IMR-90 (cell line): ENCODE data around the gene TBC1D23. TPM values are rescaled to one million over a fixed set of nuclear protein-coding genes. Genes with fewer than 3 reads are reported as not detected.

ENCODE experiments used
- ATAC-seq: fragments of 200-7000 bp; cut with Tn5 transposase; 2 replicates; pipeline ENCODE4 v1.9.1; 2020; ENCODE audit warnings: low read depth, mild to moderate bottlenecking, moderate library complexity
- BruUV-seq: library from RNA; stranded (reverse); fragments of 400-500 nt; replicated peaks from 2 replicates; lab custom pipeline; 2021; lab: Mats Ljungman, UMichigan
- CTCF ChIA-PET: fragments of 300-600 bp; formaldehyde crosslinking; extraction: SDS; loops from one replicate; lab custom pipeline; 2021; ENCODE audit warnings: antibody characterized with exemption; lab: Yijun Ruan, JAX
- POLR2A ChIA-PET: fragments of 300-600 bp; sonication (Branson Sonifier 250); formaldehyde crosslinking; loops from one replicate; lab custom pipeline; 2022; ENCODE audit warnings: antibody characterized with exemption; ENCODE audit not compliant: unreplicated experiment; lab: Charles Lee
- DNase-seq: peaks from one replicate; pipeline ENCODE4 v3.0.0; 2013
- H2AFZ ChIP-seq: replicated peaks from 2 replicates; pipeline ENCODE3; 2013; ENCODE audit warnings: low read length, mild to moderate bottlenecking; ENCODE audit not compliant: poor library complexity
- H2AK5ac ChIP-seq: 2 replicates; pipeline ENCODE4 v1.6.1; 2013; ENCODE audit warnings: low read depth, low read length, inconsistent platforms
- H2AK9ac ChIP-seq: replicated peaks from 2 replicates; pipeline ENCODE3; 2013; ENCODE audit warnings: mild to moderate bottlenecking, low read depth, low read length, moderate library complexity; ENCODE audit not compliant: poor library complexity
- H2BK120ac ChIP-seq: 2 replicates; pipeline ENCODE4 v1.6.1; 2013; ENCODE audit warnings: low read depth, low read length, inconsistent platforms
- H2BK15ac ChIP-seq: 3 replicates; pipeline ENCODE4 v1.6.1; 2013; ENCODE audit warnings: low read depth, low read length, inconsistent platforms
- H2BK20ac ChIP-seq: 2 replicates; pipeline ENCODE4 v1.6.1; 2013; ENCODE audit warnings: low read depth, mild to moderate bottlenecking, inconsistent platforms, low read length, moderate library complexity
- H2BK5ac ChIP-seq: 2 replicates; pipeline ENCODE4 v1.6.1; 2013; ENCODE audit warnings: mild to moderate bottlenecking, low read depth, low read length, inconsistent platforms; ENCODE audit not compliant: poor library complexity, severe bottlenecking
- H3K14ac ChIP-seq: replicated peaks from 2 replicates; pipeline ENCODE4 v1.6.1; 2013; ENCODE audit warnings: low read depth, low read length, inconsistent platforms
- H3K18ac ChIP-seq: 2 replicates; pipeline ENCODE4 v1.6.1; 2013; ENCODE audit warnings: low read depth, low read length, control low read depth
- H3K23ac ChIP-seq: 2 replicates; pipeline ENCODE4 v1.6.1; 2013; ENCODE audit warnings: low read depth, low read length, inconsistent platforms
- H3K27ac ChIP-seq: 2 replicates; pipeline ENCODE4 v1.5.1; 2013; ENCODE audit warnings: mild to moderate bottlenecking, control low read depth, low read length; ENCODE audit not compliant: insufficient read depth
- H3K27me3 ChIP-seq: 2 replicates; pipeline ENCODE4 v1.6.1; 2013; ENCODE audit warnings: low read length; ENCODE audit not compliant: control insufficient read depth, insufficient read depth
- H3K36me3 ChIP-seq: 2 replicates; pipeline ENCODE4 v1.6.1; 2013; ENCODE audit warnings: low read length, mixed read lengths; ENCODE audit not compliant: control insufficient read depth, insufficient read depth
- H3K4ac ChIP-seq: 2 replicates; pipeline ENCODE4 v1.6.1; 2013; ENCODE audit warnings: low read depth, low read length, inconsistent platforms
- H3K4me1 ChIP-seq: 2 replicates; pipeline ENCODE4 v1.6.1; 2013; ENCODE audit warnings: low read length, mixed read lengths; ENCODE audit not compliant: control insufficient read depth, insufficient read depth
- H3K4me2 ChIP-seq: 2 replicates; pipeline ENCODE4 v1.6.1; 2013; ENCODE audit warnings: low read depth, mild to moderate bottlenecking, control low read depth, low read length, moderate library complexity
- H3K4me3 ChIP-seq: 2 replicates; pipeline ENCODE4 v1.5.1; 2013; ENCODE audit warnings: low read depth, mild to moderate bottlenecking, control low read depth, low read length, moderate library complexity; ENCODE audit not compliant: insufficient read depth
- H3K56ac ChIP-seq: 2 replicates; pipeline ENCODE4 v1.6.1; 2013; ENCODE audit warnings: low read length, inconsistent platforms; ENCODE audit not compliant: insufficient read depth; ENCODE audit errors: extremely low read depth
- H3K79me1 ChIP-seq, 2 experiments: 2 replicates each; pipeline ENCODE4 v1.6.1; 2013; ENCODE audit warnings: low read length in 2 of 2, inconsistent platforms in 1 of 2, low read depth in 1 of 2
- H3K9ac ChIP-seq: 2 replicates; pipeline ENCODE4 v1.6.1; 2013; ENCODE audit warnings: low read depth, low read length, control low read depth
- H3K9me1 ChIP-seq: 2 replicates; pipeline ENCODE4 v1.6.1; 2013; ENCODE audit warnings: low read length, inconsistent platforms; ENCODE audit not compliant: insufficient read depth
- H3K9me3 ChIP-seq: 2 replicates; pipeline ENCODE4 v1.6.1; 2013; ENCODE audit warnings: low read length; ENCODE audit not compliant: control insufficient read depth, insufficient read depth
- H4K20me1 ChIP-seq: 2 replicates; pipeline ENCODE4 v1.6.1; 2013; ENCODE audit warnings: low read length, inconsistent platforms; ENCODE audit not compliant: insufficient read depth
- H4K5ac ChIP-seq: 2 replicates; pipeline ENCODE4 v1.6.1; 2013; ENCODE audit warnings: mild to moderate bottlenecking, low read depth, low read length, control low read depth
- H4K8ac ChIP-seq, 2 experiments: 2 replicates each; pipeline ENCODE4 v1.6.1; 2013; ENCODE audit warnings: low read depth in 2 of 2, low read length in 2 of 2, control low read depth in 1 of 2, inconsistent platforms in 1 of 2
- H4K91ac ChIP-seq: 2 replicates; pipeline ENCODE4 v1.6.1; 2013; ENCODE audit warnings: low read depth, low read length, inconsistent platforms; ENCODE audit not compliant: insufficient read depth
- BHLHE40 ChIP-seq: fragments of 150-350 bp; IDR thresholded peaks from 2 replicates; pipeline ENCODE4 v1.6.1; 2016; ENCODE audit warnings: mild to moderate bottlenecking, low read depth, low read length
- CEBPB ChIP-seq: IDR thresholded peaks from 2 replicates; pipeline ENCODE4 v1.6.1; 2012; ENCODE audit warnings: low read depth, low read length, improper control_type of control experiment
- CHD1 ChIP-seq: IDR thresholded peaks from 2 replicates; pipeline ENCODE4 v1.6.1; 2012; ENCODE audit warnings: low read depth, low read length, improper control_type of control experiment
- CTCF ChIP-seq: conservative IDR thresholded peaks from 2 replicates; pipeline ENCODE4 v1.5.1; 2012; ENCODE audit warnings: mild to moderate bottlenecking, low read depth, low read length, improper control_type of control experiment
- ELK1 ChIP-seq: fragments of 150-350 bp; IDR thresholded peaks from 2 replicates; pipeline ENCODE4 v1.6.1; 2016; ENCODE audit warnings: low read depth, mild to moderate bottlenecking, low read length, moderate library complexity, borderline replicate concordance
- FOS ChIP-seq: fragments of 150-350 bp; IDR thresholded peaks from 2 replicates; pipeline ENCODE4 v1.6.1; 2016; ENCODE audit warnings: low read depth, low read length
- MAFK ChIP-seq: IDR thresholded peaks from 2 replicates; pipeline ENCODE4 v1.6.1; 2012; ENCODE audit warnings: low read depth, low read length, improper control_type of control experiment
- MAZ ChIP-seq: IDR thresholded peaks from 2 replicates; pipeline ENCODE4 v1.6.1; 2012; ENCODE audit warnings: low read depth, mild to moderate bottlenecking, low read length, improper control_type of control experiment, moderate library complexity, borderline replicate concordance
- MXI1 ChIP-seq: IDR thresholded peaks from 2 replicates; pipeline ENCODE4 v1.6.1; 2012; ENCODE audit warnings: low read depth, mild to moderate bottlenecking, low read length, moderate library complexity, borderline replicate concordance
- NFE2L2 ChIP-seq: fragments of 150-350 bp; IDR thresholded peaks from 2 replicates; pipeline ENCODE4 v1.6.1; 2016; ENCODE audit warnings: low read depth, mild to moderate bottlenecking, low read length
- POLR2A ChIP-seq: IDR thresholded peaks from 2 replicates; pipeline ENCODE4 v1.6.1; 2012; ENCODE audit warnings: mild to moderate bottlenecking, low read depth, low read length
- RAD21 ChIP-seq: IDR thresholded peaks from 2 replicates; pipeline ENCODE4 v1.6.1; 2012; ENCODE audit warnings: low read length, improper control_type of control experiment
- RCOR1 ChIP-seq: IDR thresholded peaks from 2 replicates; pipeline ENCODE4 v1.6.1; 2012; ENCODE audit warnings: mild to moderate bottlenecking, low read length, improper control_type of control experiment; ENCODE audit not compliant: insufficient replicate concordance
- RFX5 ChIP-seq: IDR thresholded peaks from 2 replicates; pipeline ENCODE4 v1.8.0; 2012; ENCODE audit warnings: low read depth, mild to moderate bottlenecking, low read length, moderate library complexity
- USF2 ChIP-seq: fragments of 150-350 bp; IDR thresholded peaks from 2 replicates; pipeline ENCODE4 v1.6.1; 2017; ENCODE audit warnings: mild to moderate bottlenecking, antibody characterized with exemption, low read length, low read depth
- WGBS, 2 experiments: methylation state at CpG; one replicate each; pipeline versions ENCODE4 v1.1.5 to v1.1.7; 2013; ENCODE audit warnings: missing lambda C conversion rate in 2 of 2; ENCODE audit not compliant: insufficient read length in 1 of 2; ENCODE audit errors: extremely low coverage in 2 of 2; 5-methylcytosine and 5-hydroxymethylcytosine counted together
- dilution Hi-C: fragments of 300-500 bp; cut with HindIII; formaldehyde crosslinking; loops from one replicate; pipeline ENCODE4 v1.14.3; 2018; ENCODE audit warnings: low sequenced_read_pairs; ENCODE audit not compliant: unreplicated experiment
- in situ Hi-C: fragments of 300-500 bp; cut with MboI; formaldehyde crosslinking; loops from 3 replicates; pipeline ENCODE4 v1.14.3; 2019; ENCODE audit warnings: low sequenced_read_pairs, inconsistent platforms, mixed read lengths
- intact Hi-C: fragments of 100-400 bp; cut with micrococcal nuclease; formaldehyde crosslinking; loops from 2 replicates; pipeline ENCODE4 v1.10.0; 2022
- polyA plus RNA-seq, 3 experiments: library from polyadenylated mRNA; depleted of rRNA; stranded (reverse); fragments of >200 nt; gene quantifications; 2 replicates each; pipeline ENCODE4 v1.2.3, GENCODE V29; 2012; ENCODE audit warnings: low replicate concordance in 1 of 3
- total RNA-seq: library from RNA; depleted of rRNA; stranded (reverse); fragments of >200 nt; gene quantifications from 2 replicates; pipeline ENCODE4 v1.2.3, GENCODE V29; 2012

TBC1D23 gene
- total and polyA plus RNA-seq, 2 of the 4 experiments (the other 2 are of a cell fraction), result 21.2 to 67.0 TPM

GRCh38 chr3:100266531-100266930 is 5.7 kb downstream of the TBC1D23 start:
- Histone ChIP-seq H2AK5ac (no peak overlapping the region), H2AFZ (no peak overlapping the region), H3K23ac (no peak overlapping the region; the same call in 1 of the 2 replicates), H2BK5ac (peak overlapping the region; percentile 17), H2BK20ac (no peak overlapping the region), H3K27me3 (no peaks in the 10 kb centered on the region), H3K27ac (no peak overlapping the region), H3K79me1 (peaks cover 6 to 45% of the 10 kb centered on the region in 2 experiments), H3K9me3 (no peaks in the 10 kb centered on the region), H3K9ac (no peak overlapping the region), H2BK15ac (no peak overlapping the region), H2BK120ac (no peak overlapping the region), H3K4ac (no peak overlapping the region), H3K18ac (no peak overlapping the region), H3K14ac (no peak overlapping the region), H4K8ac (no peak overlapping the region), H3K56ac (no peak overlapping the region), H4K5ac (no peak overlapping the region), H2AK9ac (no peak overlapping the region), H3K36me3 (no peaks in the 10 kb centered on the region), H3K4me2 (no peak overlapping the region; the same call in 1 of the 2 replicates), H3K4me1 (peaks cover 8% of the 10 kb centered on the region), H3K9me1 (peaks cover 4% of the 10 kb centered on the region), H3K4me3 (no peak overlapping the region), H4K20me1 (peaks cover 22% of the 10 kb centered on the region; the same call in 1 of the 2 replicates), H4K91ac (no peak overlapping the region)
- BruUV-seq, result no TSS peak
- ATAC-seq (no peak), DNase-seq (no peak)
- ChIA-PET POLR2A (no interaction called here), CTCF (no interaction called here)
- intact Hi-C loops (no loop called here), dilution Hi-C loops (no loop called here), in situ Hi-C loops (no loop called here)
- TF ChIP-seq RFX5 (no peak), CHD1 (no peak), MAFK (no peak), MAZ (no peak), MXI1 (no peak), RAD21 (no peak), USF2 (no peak), RCOR1 (no peak), BHLHE40 (no peak), NFE2L2 (no peak), ELK1 (no peak), CEBPB (no peak), POLR2A (no peak), CTCF (no peak), FOS (no peak)
- WGBS, 2 experiments, result no CpG with 5 or more reads among the region's 1 CpG
